Panc1 (cell line): ENCODE data around the gene HBA1. TPM values are rescaled to one million over a fixed set of nuclear protein-coding genes. Genes with fewer than 3 reads are reported as not detected.
"Not testable (repeated sequence)": the region's sequence is repeated elsewhere in the genome, so short reads cannot be mapped to it uniquely, and the experiment has no call there.

Experiments used
- ATAC-seq: fragments of 200-7000 bp; cut with Tn5 transposase; 2 replicates; pipeline ENCODE4 v1.9.1; 2020; ENCODE audit warnings: mild to moderate bottlenecking, moderate library complexity
- BruUV-seq: library from RNA; stranded (reverse); fragments of 400-500 nt; replicated peaks from 2 replicates; lab custom pipeline; 2021; lab: Mats Ljungman, UMichigan
- CTCF ChIA-PET: fragments of 300-600 bp; sonication (Branson Sonifier 250); formaldehyde crosslinking; loops from one replicate; lab custom pipeline; 2022; ENCODE audit warnings: antibody characterized with exemption; lab: Charles Lee
- POLR2A ChIA-PET: fragments of 300-600 bp; sonication (Branson Sonifier 250); formaldehyde crosslinking; loops from one replicate; lab custom pipeline; 2022; ENCODE audit warnings: antibody characterized with exemption; lab: Charles Lee
- DNase-seq: peaks from one replicate; pipeline ENCODE4 v3.0.0-alpha.2; 2010; ENCODE audit warnings: low read depth, low spot score
- H3K27ac ChIP-seq: 2 replicates; pipeline ENCODE4 v1.5.1; 2011; ENCODE audit warnings: mild to moderate bottlenecking, low read length, inconsistent platforms
- H3K27me3 ChIP-seq: fragments of 200-500 bp; sonication (Bioruptor generic); 2 replicates; pipeline ENCODE4 v1.6.0; 2014; ENCODE audit warnings: low read length, inconsistent platforms; ENCODE audit not compliant: control insufficient read depth, insufficient read depth
- H3K36me3 ChIP-seq: fragments of 200-500 bp; sonication (Bioruptor generic); 2 replicates; pipeline ENCODE4 v1.5.1; 2014; ENCODE audit warnings: inconsistent platforms, mild to moderate bottlenecking, low read length, moderate library complexity; ENCODE audit not compliant: control insufficient read depth, insufficient read depth
- H3K4me1 ChIP-seq: 2 replicates; pipeline ENCODE4 v1.5.1; 2011; ENCODE audit warnings: inconsistent platforms, mild to moderate bottlenecking, low read length, moderate library complexity; ENCODE audit not compliant: control insufficient read depth, insufficient read depth
- H3K4me3 ChIP-seq, 2 experiments: 2 replicates each; pipeline ENCODE4 v1.5.1; 2011 to 2012; ENCODE audit warnings: low read depth in 2 of 2, low read length in 2 of 2, mild to moderate bottlenecking in 2 of 2, inconsistent platforms in 1 of 2, moderate library complexity in 1 of 2
- H3K9me3 ChIP-seq: fragments of 200-500 bp; sonication (Bioruptor generic); 2 replicates; pipeline ENCODE4 v1.5.1; 2014; ENCODE audit warnings: low read depth, mild to moderate bottlenecking, inconsistent platforms, low read length, moderate library complexity; ENCODE audit not compliant: control insufficient read depth, insufficient read depth
- POLR2AphosphoS5 ChIP-seq: IDR thresholded peaks from 2 replicates; pipeline ENCODE4 v1.6.1; 2012; ENCODE audit warnings: mild to moderate bottlenecking, low read depth, low read length, moderate library complexity
- SIN3A ChIP-seq: IDR thresholded peaks from 2 replicates; pipeline ENCODE4 v1.6.1; 2012; ENCODE audit warnings: low read depth, mild to moderate bottlenecking, low read length, moderate library complexity, borderline replicate concordance; ENCODE audit not compliant: insufficient read depth
- TCF7L2 ChIP-seq: IDR thresholded peaks from 2 replicates; pipeline ENCODE4 v1.6.1; 2011; ENCODE audit warnings: mild to moderate bottlenecking, low read depth, low read length, inconsistent platforms
- in situ Hi-C: cut with HindIII; loops from 2 replicates; pipeline ENCODE4 v1.10.0; 2016; ENCODE audit warnings: low sequenced_read_pairs, low pct_unique_long_range_greater_than_20kb
- intact Hi-C: fragments of 100-400 bp; cut with micrococcal nuclease; formaldehyde crosslinking; loops from one replicate; pipeline ENCODE4 v1.10.0; 2022; ENCODE audit not compliant: unreplicated experiment
- total RNA-seq: library from RNA; stranded (reverse); gene quantifications from one replicate; pipeline ENCODE4 v1.2.1, GENCODE V29; 2021; ENCODE audit not compliant: unreplicated experiment
- TF ChIP-seq, protein P1 (sequence below), 2 experiments: IDR thresholded peaks; 2 replicates each; pipeline ENCODE4 v1.6.1; 2011 to 2012; ENCODE audit warnings: low read depth in 2 of 2, control low read depth in 1 of 2, low read length in 1 of 2, mild to moderate bottlenecking in 1 of 2, moderate library complexity in 1 of 2; ENCODE audit not compliant: insufficient read depth in 1 of 2
- TF ChIP-seq, protein P2 (sequence below): fragments of 450-650 bp; IDR thresholded peaks from 2 replicates; pipeline ENCODE4 v1.5.1; 2017; ENCODE audit warnings: mild to moderate bottlenecking

Gene HBA1
- total RNA-seq, 1 experiment from 2014 or later: 4.4 TPM

DNA sequence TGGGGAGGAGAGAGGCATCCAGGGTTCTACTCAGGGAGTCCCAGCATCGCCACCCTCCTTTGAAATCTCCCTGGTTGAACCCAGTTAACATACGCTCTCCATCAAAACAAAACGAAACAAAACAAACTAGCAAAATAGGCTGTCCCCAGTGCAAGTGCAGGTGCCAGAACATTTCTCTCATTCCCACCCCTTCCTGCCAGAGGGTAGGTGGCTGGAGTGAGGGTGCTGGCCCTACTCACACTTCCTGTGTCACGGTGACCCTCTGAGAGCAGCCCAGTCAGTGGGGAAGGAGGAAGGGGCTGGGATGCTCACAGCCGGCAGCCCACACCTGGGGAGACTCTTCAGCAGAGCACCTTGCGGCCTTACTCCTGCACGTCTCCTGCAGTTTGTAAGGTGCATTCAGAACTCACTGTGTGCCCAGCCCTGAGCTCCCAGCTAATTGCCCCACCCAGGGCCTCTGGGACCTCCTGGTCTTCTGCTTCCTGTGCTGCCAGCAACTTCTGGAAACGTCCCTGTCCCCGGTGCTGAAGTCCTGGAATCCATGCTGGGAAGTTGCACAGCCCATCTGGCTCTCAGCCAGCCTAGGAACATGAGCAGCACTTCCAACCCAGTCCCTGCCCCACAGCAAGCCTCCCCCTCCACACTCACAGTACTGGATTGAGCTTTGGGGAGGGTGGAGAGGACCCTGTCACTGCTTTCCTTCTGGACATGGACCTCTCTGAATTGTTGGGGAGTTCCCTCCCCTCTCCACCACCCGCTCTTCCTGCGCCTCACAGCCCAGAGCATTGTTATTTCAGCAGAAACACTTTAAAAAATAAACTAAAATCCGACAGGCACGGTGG is 2.3 kb upstream of the HBA1 start:
- H3K27me3 ChIP-seq, H3K27ac ChIP-seq, in situ Hi-C loops, H3K4me1 ChIP-seq, H3K9me3 ChIP-seq, DNase-seq, H3K36me3 ChIP-seq, H3K4me3 ChIP-seq, POLR2A ChIA-PET, BruUV-seq, ATAC-seq, intact Hi-C loops: not testable (repeated sequence)
- TF ChIP-seq, protein P1, sequence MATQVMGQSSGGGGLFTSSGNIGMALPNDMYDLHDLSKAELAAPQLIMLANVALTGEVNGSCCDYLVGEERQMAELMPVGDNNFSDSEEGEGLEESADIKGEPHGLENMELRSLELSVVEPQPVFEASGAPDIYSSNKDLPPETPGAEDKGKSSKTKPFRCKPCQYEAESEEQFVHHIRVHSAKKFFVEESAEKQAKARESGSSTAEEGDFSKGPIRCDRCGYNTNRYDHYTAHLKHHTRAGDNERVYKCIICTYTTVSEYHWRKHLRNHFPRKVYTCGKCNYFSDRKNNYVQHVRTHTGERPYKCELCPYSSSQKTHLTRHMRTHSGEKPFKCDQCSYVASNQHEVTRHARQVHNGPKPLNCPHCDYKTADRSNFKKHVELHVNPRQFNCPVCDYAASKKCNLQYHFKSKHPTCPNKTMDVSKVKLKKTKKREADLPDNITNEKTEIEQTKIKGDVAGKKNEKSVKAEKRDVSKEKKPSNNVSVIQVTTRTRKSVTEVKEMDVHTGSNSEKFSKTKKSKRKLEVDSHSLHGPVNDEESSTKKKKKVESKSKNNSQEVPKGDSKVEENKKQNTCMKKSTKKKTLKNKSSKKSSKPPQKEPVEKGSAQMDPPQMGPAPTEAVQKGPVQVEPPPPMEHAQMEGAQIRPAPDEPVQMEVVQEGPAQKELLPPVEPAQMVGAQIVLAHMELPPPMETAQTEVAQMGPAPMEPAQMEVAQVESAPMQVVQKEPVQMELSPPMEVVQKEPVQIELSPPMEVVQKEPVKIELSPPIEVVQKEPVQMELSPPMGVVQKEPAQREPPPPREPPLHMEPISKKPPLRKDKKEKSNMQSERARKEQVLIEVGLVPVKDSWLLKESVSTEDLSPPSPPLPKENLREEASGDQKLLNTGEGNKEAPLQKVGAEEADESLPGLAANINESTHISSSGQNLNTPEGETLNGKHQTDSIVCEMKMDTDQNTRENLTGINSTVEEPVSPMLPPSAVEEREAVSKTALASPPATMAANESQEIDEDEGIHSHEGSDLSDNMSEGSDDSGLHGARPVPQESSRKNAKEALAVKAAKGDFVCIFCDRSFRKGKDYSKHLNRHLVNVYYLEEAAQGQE (IDR thresholded peaks at IDR 0.05; ENCODE audit: insufficient read depth in 1 of 2, low read depth in 2 of 2, low read length in 1 of 2): peak; percentile 84
- CTCF ChIA-PET: interaction anchor here (1.0 kb wide), 1 partner anchor 57 kb away, joined by 4 read pairs; no protein-coding TSS in a partner anchor

DNA sequence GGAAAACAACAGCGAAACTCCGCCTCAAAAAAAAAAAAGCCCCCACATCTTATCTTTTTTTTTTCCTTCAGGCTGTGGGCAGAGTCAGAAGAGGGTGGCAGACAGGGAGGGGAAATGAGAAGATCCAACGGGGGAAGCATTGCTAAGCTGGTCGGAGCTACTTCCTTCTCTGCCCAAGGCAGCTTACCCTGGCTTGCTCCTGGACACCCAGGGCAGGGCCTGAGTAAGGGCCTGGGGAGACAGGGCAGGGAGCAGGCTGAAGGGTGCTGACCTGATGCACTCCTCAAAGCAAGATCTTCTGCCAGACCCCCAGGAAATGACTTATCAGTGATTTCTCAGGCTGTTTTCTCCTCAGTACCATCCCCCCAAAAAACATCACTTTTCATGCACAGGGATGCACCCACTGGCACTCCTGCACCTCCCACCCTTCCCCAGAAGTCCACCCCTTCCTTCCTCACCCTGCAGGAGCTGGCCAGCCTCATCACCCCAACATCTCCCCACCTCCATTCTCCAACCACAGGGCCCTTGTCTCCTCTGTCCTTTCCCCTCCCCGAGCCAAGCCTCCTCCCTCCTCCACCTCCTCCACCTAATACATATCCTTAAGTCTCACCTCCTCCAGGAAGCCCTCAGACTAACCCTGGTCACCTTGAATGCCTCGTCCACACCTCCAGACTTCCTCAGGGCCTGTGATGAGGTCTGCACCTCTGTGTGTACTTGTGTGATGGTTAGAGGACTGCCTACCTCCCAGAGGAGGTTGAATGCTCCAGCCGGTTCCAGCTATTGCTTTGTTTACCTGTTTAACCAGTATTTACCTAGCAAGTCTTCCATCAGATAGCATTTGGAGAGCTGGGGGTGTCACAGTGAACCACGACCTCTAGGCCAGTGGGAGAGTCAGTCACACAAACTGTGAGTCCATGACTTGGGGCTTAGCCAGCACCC is 1.2 kb upstream of the HBA1 start:
- Histone ChIP-seq H3K4me1 (peaks cover 6% of the 10 kb centered on the region; the same call in 1 of the 2 replicates), H3K36me3 (no peaks in the 10 kb centered on the region), H3K9me3 (no peaks in the 10 kb centered on the region), H3K27me3 (no peaks in the 10 kb centered on the region), H3K4me3 (no peak overlapping the region), H3K27ac (no peak overlapping the region)
- in situ Hi-C loops: no loop called here
- no TSS peak for BruUV-seq
- intact Hi-C loops: no loop called here
- DNase-seq (no peak), ATAC-seq (no peak)
- ChIA-PET POLR2A (interaction anchor here (0.7 kb wide), 1 partner anchor 487 kb away, joined by 3 read pairs; no protein-coding TSS in a partner anchor), CTCF (interaction anchor here (1.0 kb wide), 1 partner anchor 58 kb away, joined by 4 read pairs; no protein-coding TSS in a partner anchor)
- TF ChIP-seq POLR2AphosphoS5 (no peak), TCF7L2 (no peak), SIN3A (no peak)
- TF ChIP-seq, protein P1 (IDR thresholded peaks at IDR 0.05; ENCODE audit: insufficient read depth in 1 of 2, low read depth in 2 of 2, low read length in 1 of 2): no peak; a peak in 2 of 4 replicates
- TF ChIP-seq, protein P2, sequence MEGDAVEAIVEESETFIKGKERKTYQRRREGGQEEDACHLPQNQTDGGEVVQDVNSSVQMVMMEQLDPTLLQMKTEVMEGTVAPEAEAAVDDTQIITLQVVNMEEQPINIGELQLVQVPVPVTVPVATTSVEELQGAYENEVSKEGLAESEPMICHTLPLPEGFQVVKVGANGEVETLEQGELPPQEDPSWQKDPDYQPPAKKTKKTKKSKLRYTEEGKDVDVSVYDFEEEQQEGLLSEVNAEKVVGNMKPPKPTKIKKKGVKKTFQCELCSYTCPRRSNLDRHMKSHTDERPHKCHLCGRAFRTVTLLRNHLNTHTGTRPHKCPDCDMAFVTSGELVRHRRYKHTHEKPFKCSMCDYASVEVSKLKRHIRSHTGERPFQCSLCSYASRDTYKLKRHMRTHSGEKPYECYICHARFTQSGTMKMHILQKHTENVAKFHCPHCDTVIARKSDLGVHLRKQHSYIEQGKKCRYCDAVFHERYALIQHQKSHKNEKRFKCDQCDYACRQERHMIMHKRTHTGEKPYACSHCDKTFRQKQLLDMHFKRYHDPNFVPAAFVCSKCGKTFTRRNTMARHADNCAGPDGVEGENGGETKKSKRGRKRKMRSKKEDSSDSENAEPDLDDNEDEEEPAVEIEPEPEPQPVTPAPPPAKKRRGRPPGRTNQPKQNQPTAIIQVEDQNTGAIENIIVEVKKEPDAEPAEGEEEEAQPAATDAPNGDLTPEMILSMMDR: no peak

DNA sequence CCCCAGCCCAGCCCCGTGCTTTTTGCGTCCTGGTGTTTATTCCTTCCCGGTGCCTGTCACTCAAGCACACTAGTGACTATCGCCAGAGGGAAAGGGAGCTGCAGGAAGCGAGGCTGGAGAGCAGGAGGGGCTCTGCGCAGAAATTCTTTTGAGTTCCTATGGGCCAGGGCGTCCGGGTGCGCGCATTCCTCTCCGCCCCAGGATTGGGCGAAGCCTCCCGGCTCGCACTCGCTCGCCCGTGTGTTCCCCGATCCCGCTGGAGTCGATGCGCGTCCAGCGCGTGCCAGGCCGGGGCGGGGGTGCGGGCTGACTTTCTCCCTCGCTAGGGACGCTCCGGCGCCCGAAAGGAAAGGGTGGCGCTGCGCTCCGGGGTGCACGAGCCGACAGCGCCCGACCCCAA is 474 bp upstream of the HBA1 start:
- ATAC-seq: peak; percentile 40
- BruUV-seq, CTCF ChIA-PET: not testable (repeated sequence)

More for the DNA sequence above, 474 bp upstream of the HBA1 start:
- H3K27ac ChIP-seq, H3K4me3 ChIP-seq, H3K4me1 ChIP-seq, POLR2A ChIA-PET, H3K36me3 ChIP-seq, H3K27me3 ChIP-seq, in situ Hi-C loops, H3K9me3 ChIP-seq, intact Hi-C loops, DNase-seq: not testable (repeated sequence)
